GM19397 (cell line): ENCODE measurements around the gene LGALS8.
"Not testable (repeated sequence)": the region's sequence is repeated elsewhere in the genome, so short reads cannot be mapped to it uniquely, and the experiment has no call there.

ENCODE experiments used
- ATAC-seq: cut with Tn5 transposase; IDR thresholded peaks from one replicate; pipeline ENCODE4 v1.9.1; 2021; ENCODE audit warnings: mild to moderate bottlenecking, moderate library complexity; ENCODE audit not compliant: unreplicated experiment

LGALS8 gene

DNA sequence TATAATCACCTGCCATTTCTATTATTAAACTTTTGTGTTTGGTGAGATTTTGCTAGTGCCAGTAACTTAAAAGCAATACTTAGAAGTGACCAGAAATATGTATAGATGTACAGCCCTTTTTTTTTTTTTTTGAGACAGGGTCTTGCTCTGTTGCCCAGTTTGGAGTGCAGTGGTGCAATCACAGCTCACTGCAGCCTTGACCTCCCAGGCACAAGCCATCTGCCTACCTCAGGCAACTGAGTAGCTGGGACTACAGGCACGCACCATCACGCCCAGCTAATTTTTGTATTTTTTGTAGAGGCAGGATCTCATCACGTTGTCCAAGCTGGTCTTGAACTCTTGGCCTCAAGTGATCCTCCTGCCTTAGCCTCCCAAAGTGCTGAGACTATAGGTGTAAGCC lies 56.6 kb downstream of the LGALS8 start:
- not testable (repeated sequence) for ATAC-seq

- no peak for ATAC-seq
Observed at GRCh38 chr1:236581528-236581927, 57.7 kb downstream of the LGALS8 start.

DNA sequence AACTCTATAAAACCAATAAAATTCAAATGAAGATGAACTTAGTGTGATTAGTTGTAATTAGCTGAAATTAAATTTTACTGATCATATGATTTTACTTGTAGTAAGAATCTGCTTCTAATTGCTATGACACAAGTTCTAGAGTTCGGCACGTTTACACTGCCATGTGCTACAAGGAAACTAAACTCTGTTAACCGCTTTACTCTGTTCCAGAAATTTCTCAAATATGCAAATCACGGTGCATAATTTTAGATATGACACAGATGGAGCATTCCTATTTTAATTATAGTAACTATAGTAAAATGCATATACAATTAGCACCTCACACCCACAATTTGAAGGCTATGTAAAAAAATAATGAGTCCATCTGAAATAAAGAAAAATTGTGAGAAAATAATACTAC lies 65.7 kb downstream of the LGALS8 start:
- ATAC-seq: no peak

DNA sequence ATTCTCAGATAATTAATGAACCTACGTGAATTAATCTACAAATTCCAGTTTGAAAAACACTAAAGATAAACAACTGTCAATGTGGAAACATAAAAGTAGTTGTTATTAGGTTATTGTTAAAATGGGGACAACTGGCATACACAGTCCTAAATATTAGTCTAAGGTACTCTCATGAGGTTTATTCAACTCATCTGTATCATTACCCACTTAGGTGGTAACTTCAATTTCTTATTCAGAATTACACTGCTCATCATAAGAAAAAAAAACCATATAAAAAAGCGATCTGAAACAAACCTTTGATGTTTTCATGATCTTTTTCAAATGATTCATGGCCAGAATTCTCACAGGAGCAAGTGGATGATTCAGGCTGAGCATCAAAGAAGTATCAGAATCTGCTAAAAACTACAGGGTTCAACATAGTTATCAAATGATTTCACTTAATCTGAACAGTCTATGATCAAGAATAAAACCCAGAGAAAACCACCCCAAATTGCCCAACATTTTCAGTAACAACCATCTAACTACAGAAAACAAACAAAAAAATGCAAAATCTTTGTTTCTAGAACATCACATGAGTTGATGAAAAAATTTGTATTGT lies 66.9 kb downstream of the LGALS8 start:
- ATAC-seq: no peak

GRCh38 chr1:236602171-236602570 lies 78.4 kb downstream of the LGALS8 start:
- ATAC-seq: no peak
